ENCODE data around the gene MARCHF2.

MARCHF2 gene

GRCh38 chr19:8478598-8478997, 65.5 kb downstream of the MARCHF2 start:
- no peak for DNase-seq (ENCODE audit: low read depth)

GRCh38 chr19:8481201-8481600, 68.1 kb downstream of the MARCHF2 start:
- no peak for DNase-seq (ENCODE audit: low read depth)

GRCh38 chr19:8481616-8482015, 68.5 kb downstream of the MARCHF2 start:
- DNase-seq (ENCODE audit: low read depth), result no peak

- DNase-seq (ENCODE audit: low read depth), result no peak
Measured at GRCh38 chr19:8482696-8483095, 69.6 kb downstream of the MARCHF2 start.

- no peak for DNase-seq (ENCODE audit: low read depth)
Measured at GRCh38 chr19:8483165-8483564, 70.1 kb downstream of the MARCHF2 start.

GRCh38 chr19:8484331-8484894, 71.3 kb downstream of the MARCHF2 start:
- no peak for DNase-seq (ENCODE audit: low read depth)

GRCh38 chr19:8485561-8486371, 72.7 kb downstream of the MARCHF2 start:
- DNase-seq (ENCODE audit: low read depth), result no peak

- no peak for DNase-seq (ENCODE audit: low read depth)
Measured at GRCh38 chr19:8486661-8487136, 73.6 kb downstream of the MARCHF2 start.

GRCh38 chr19:8487137-8487851, 74.2 kb downstream of the MARCHF2 start:
- peak; percentile 36 for DNase-seq (ENCODE audit: low read depth)

- no peak for DNase-seq (ENCODE audit: low read depth)
Measured at GRCh38 chr19:8488365-8488764, 75.3 kb downstream of the MARCHF2 start.
